OCI-LY3 (cell line): ENCODE data around the gene GPRC5B.

Experiments
- H2AFZ ChIP-seq: fragments of 200-600, 300-600 bp; shearing (Covaris generic); 2 replicates; pipeline ENCODE4 v1.6.0; 2014; ENCODE audit warnings: antibody characterized with exemption, low read depth, low read length
- H3K27ac ChIP-seq: fragments of 200-600, 300-600 bp; sonication (generic); 2 replicates; pipeline ENCODE4 v1.5.1; 2014; ENCODE audit warnings: mild to moderate bottlenecking, low read length, moderate library complexity, mixed read lengths
- H3K27me3 ChIP-seq: fragments of 200-600, 300-600 bp; sonication (generic); 2 replicates; pipeline ENCODE4 v1.6.1; 2014; ENCODE audit warnings: low read depth, low read length, mixed read lengths
- H3K36me3 ChIP-seq: fragments of 200-600, 300-600 bp; sonication (generic); replicated peaks from 2 replicates; pipeline ENCODE3; 2014; ENCODE audit warnings: low read depth, low read length, mixed read lengths
- H3K4me1 ChIP-seq: fragments of 300-600, 200-600 bp; sonication (generic); 2 replicates; pipeline ENCODE4 v1.6.1; 2014; ENCODE audit warnings: low read length, mixed read lengths
- H3K4me2 ChIP-seq: fragments of 200-600, 300-600 bp; sonication (generic); 2 replicates; pipeline ENCODE4 v1.6.1; 2014; ENCODE audit warnings: low read length, mixed read lengths
- H3K4me3 ChIP-seq: fragments of 300-600, 200-600 bp; sonication (generic); 2 replicates; pipeline ENCODE4 v1.5.1; 2014; ENCODE audit warnings: antibody characterized with exemption, mild to moderate bottlenecking, low read length, moderate library complexity
- H3K79me2 ChIP-seq: fragments of 300-600, 200-600 bp; shearing (Covaris generic); 2 replicates; pipeline ENCODE4 v1.6.1; 2014; ENCODE audit warnings: mild to moderate bottlenecking, low read length, mixed read lengths
- H3K9ac ChIP-seq: fragments of 300-600, 200-600 bp; shearing (Covaris generic); 2 replicates; pipeline ENCODE4 v1.6.0; 2014; ENCODE audit warnings: mild to moderate bottlenecking, low read length, moderate library complexity
- H3K9me3 ChIP-seq: fragments of 200-600, 300-600 bp; shearing (Covaris generic); 2 replicates; pipeline ENCODE4 v1.6.1; 2014; ENCODE audit warnings: low read length, mixed read lengths; ENCODE audit not compliant: insufficient read depth
- H4K20me1 ChIP-seq: fragments of 200-600, 300-600 bp; sonication (generic); 2 replicates; pipeline ENCODE4 v1.6.1; 2016; ENCODE audit warnings: low read length, mixed read lengths; ENCODE audit not compliant: insufficient read depth
- CTCF ChIP-seq: fragments of 200-600, 300-600 bp; sonication (generic); IDR thresholded peaks from 2 replicates; pipeline ENCODE4 v1.5.1; 2014; ENCODE audit warnings: antibody characterized with exemption, low read length, low read depth
- EZH2phosphoT487 ChIP-seq: fragments of 200-600 bp; shearing (Covaris generic); IDR thresholded peaks from 2 replicates; pipeline ENCODE4 v1.6.1; 2018; ENCODE audit warnings: antibody characterized with exemption, mixed run types, low read depth

Gene GPRC5B

GRCh38 chr16:19856120-19856519 is 28.5 kb downstream of the GPRC5B start:
- no peaks in the 10 kb centered on the region for H3K27me3 ChIP-seq
- no peaks in the 10 kb centered on the region for H3K9me3 ChIP-seq
- TF ChIP-seq EZH2phosphoT487 = no peak
- no peak for TF ChIP-seq CTCF
- no peak overlapping the region for H3K4me3 ChIP-seq
- H4K20me1 ChIP-seq = no peaks in the 10 kb centered on the region
- H3K27ac ChIP-seq = no peak overlapping the region
- H3K9ac ChIP-seq = no peak overlapping the region
- no peaks in the 10 kb centered on the region for H3K79me2 ChIP-seq
- H3K36me3 ChIP-seq = peaks cover 19% of the 10 kb centered on the region
- H3K4me2 ChIP-seq = no peak overlapping the region
- H3K4me1 ChIP-seq = peaks cover 58% of the 10 kb centered on the region
- H2AFZ ChIP-seq = no peak overlapping the region

GRCh38 chr16:19854543-19854876 is 30.1 kb downstream of the GPRC5B start:
- Histone ChIP-seq H4K20me1 (no peaks in the 10 kb centered on the region), H3K9ac (peak overlapping the region; percentile 56), H3K27ac (peak overlapping the region; percentile 98), H3K4me1 (peaks cover 55% of the 10 kb centered on the region), H2AFZ (no peak overlapping the region), H3K27me3 (no peaks in the 10 kb centered on the region), H3K4me2 (peak overlapping the region; percentile 56), H3K36me3 (peaks cover 13% of the 10 kb centered on the region), H3K79me2 (no peaks in the 10 kb centered on the region), H3K4me3 (peak overlapping the region; percentile 23), H3K9me3 (no peaks in the 10 kb centered on the region)
- TF ChIP-seq EZH2phosphoT487 (no peak), CTCF (no peak)

- Histone ChIP-seq H3K27ac (peak overlapping the region; percentile 98), H3K4me2 (peak overlapping the region; percentile 62), H3K27me3 (0 out of 2 replicates have a peak, but pooled peaks cover 1% of the 10 kb centered on the region), H2AFZ (no peak overlapping the region), H4K20me1 (no peaks in the 10 kb centered on the region), H3K9me3 (no peaks in the 10 kb centered on the region), H3K79me2 (no peaks in the 10 kb centered on the region), H3K4me1 (peaks cover 55% of the 10 kb centered on the region), H3K36me3 (peaks cover 13% of the 10 kb centered on the region), H3K9ac (peak overlapping the region; percentile 85), H3K4me3 (peak overlapping the region; percentile 38; the same call in 1 of the 2 replicates)
- TF ChIP-seq EZH2phosphoT487 = no peak
Observed at GRCh38 chr16:19853742-19854542, 30.7 kb downstream of the GPRC5B start.

GRCh38 chr16:19853132-19853741 is 31.4 kb downstream of the GPRC5B start:
- Histone ChIP-seq H3K4me3 (peak overlapping the region; percentile 38), H3K27ac (peak overlapping the region; percentile 98), H3K4me1 (peaks cover 55% of the 10 kb centered on the region), H3K36me3 (peaks cover 13% of the 10 kb centered on the region), H3K4me2 (peak overlapping the region; percentile 62), H3K9me3 (no peaks in the 10 kb centered on the region), H3K27me3 (0 out of 2 replicates have a peak, but pooled peaks cover 3% of the 10 kb centered on the region), H4K20me1 (no peaks in the 10 kb centered on the region), H3K79me2 (no peaks in the 10 kb centered on the region), H3K9ac (peak overlapping the region; percentile 85), H2AFZ (no peak overlapping the region)
- TF ChIP-seq EZH2phosphoT487 = no peak
- TF ChIP-seq CTCF = no peak
